CD14-positive monocyte (primary cell): ENCODE results near the gene KCNE1. TPM values are rescaled to one million over a fixed set of nuclear protein-coding genes. Genes with fewer than 3 reads are reported as not detected.

ENCODE experiments used
- DNase-seq, 3 donors: peaks; one replicate each; pipeline ENCODE4 v3.0.0-alpha.2; 2011 to 2022
- H2AFZ ChIP-seq: 2 replicates; pipeline ENCODE4 v1.6.0; 2012; ENCODE audit warnings: mild to moderate bottlenecking, low read depth, low read length, inconsistent platforms; ENCODE audit not compliant: insufficient read depth, poor library complexity, severe bottlenecking
- H3K27ac ChIP-seq, 2 donors: 1 replicate in 1 of 2; 2 replicates in 1 of 2; pipeline ENCODE4 v1.5.1; 2012 to 2013; ENCODE audit warnings: low read length in 2 of 2, control low read depth in 1 of 2, inconsistent platforms in 1 of 2, low read depth in 1 of 2, mild to moderate bottlenecking in 1 of 2
- H3K27me3 ChIP-seq, 2 donors: one replicate each; pipeline versions ENCODE4 v1.6.0 to v1.6.1; 2011 to 2013; ENCODE audit warnings: low read length in 2 of 2; ENCODE audit not compliant: control insufficient read depth in 2 of 2, insufficient read depth in 2 of 2
- H3K36me3 ChIP-seq, 2 donors: replicated peaks in 1 of 2; 1 replicate in 1 of 2; 2 replicates in 1 of 2; pipeline versions ENCODE4 v1.5.1 to v1.6.1; 2012 to 2013; ENCODE audit warnings: low read length in 2 of 2, control low read depth in 1 of 2, inconsistent platforms in 1 of 2, mild to moderate bottlenecking in 1 of 2; ENCODE audit not compliant: insufficient read depth in 2 of 2, control insufficient read depth in 1 of 2
- H3K4me1 ChIP-seq, 2 donors: 1 replicate in 1 of 2; 2 replicates in 1 of 2; pipeline versions ENCODE4 v1.5.1 to v1.6.1; 2012 to 2013; ENCODE audit warnings: low read length in 2 of 2, control low read depth in 1 of 2, inconsistent platforms in 1 of 2, mild to moderate bottlenecking in 1 of 2, moderate library complexity in 1 of 2; ENCODE audit not compliant: insufficient read depth in 2 of 2, control insufficient read depth in 1 of 2
- H3K4me2 ChIP-seq: replicated peaks from 2 replicates; pipeline ENCODE3; 2012; ENCODE audit warnings: low read length, moderate library complexity, mild to moderate bottlenecking; ENCODE audit not compliant: poor library complexity, severe bottlenecking; ENCODE audit errors: extremely low read depth
- H3K4me3 ChIP-seq, 3 experiments: fragments of 200-600 bp in 1 of 3; sonication (generic) in 1 of 3; replicated peaks in 1 of 3; 1 replicate in 2 of 3; 2 replicates in 1 of 3; pipeline ENCODE4 v1.5.1; 2011 to 2013; ENCODE audit warnings: low read length in 3 of 3, mild to moderate bottlenecking in 3 of 3, control low read depth in 2 of 3, low read depth in 2 of 3, inconsistent platforms in 1 of 3, moderate library complexity in 1 of 3
- H3K79me2 ChIP-seq: 2 replicates; pipeline ENCODE4 v1.6.0; 2012; ENCODE audit warnings: mild to moderate bottlenecking, control low read depth, inconsistent platforms, low read length, moderate library complexity; ENCODE audit not compliant: insufficient read depth
- H3K9ac ChIP-seq: 2 replicates; pipeline ENCODE4 v1.6.0; 2017; ENCODE audit warnings: low read length, mild to moderate bottlenecking; ENCODE audit not compliant: insufficient read depth, poor library complexity, severe bottlenecking
- H3K9me3 ChIP-seq, 2 donors: replicated peaks in 1 of 2; 1 replicate in 1 of 2; 2 replicates in 1 of 2; pipeline versions ENCODE4 v1.5.1 to v1.6.1; 2012 to 2013; ENCODE audit warnings: low read length in 2 of 2, control low read depth in 1 of 2; ENCODE audit not compliant: control insufficient read depth in 1 of 2, insufficient read depth in 1 of 2
- H4K20me1 ChIP-seq: 2 replicates; pipeline ENCODE4 v1.6.0; 2012; ENCODE audit warnings: mild to moderate bottlenecking, low read length, control low read depth, moderate library complexity; ENCODE audit not compliant: insufficient read depth
- H3K27ac Mint-ChIP-seq, 7 donors: one replicate each; pipeline ENCODE4 v1.8.0; 2020; ENCODE audit warnings: mild to moderate bottlenecking in 7 of 7, mixed read lengths in 7 of 7, moderate library complexity in 6 of 7, inconsistent platforms in 2 of 7
- H3K27me3 Mint-ChIP-seq, 3 donors: one replicate each; pipeline ENCODE4 v1.8.0; 2021 to 2022; ENCODE audit warnings: low read depth in 3 of 3, mild to moderate bottlenecking in 3 of 3, mixed read lengths in 3 of 3, moderate library complexity in 3 of 3, inconsistent platforms in 1 of 3
- H3K36me3 Mint-ChIP-seq, 2 donors: one replicate each; pipeline ENCODE4 v1.8.0; 2020; ENCODE audit warnings: mixed read lengths in 2 of 2, inconsistent platforms in 1 of 2, mild to moderate bottlenecking in 1 of 2
- H3K4me1 Mint-ChIP-seq: one replicate; pipeline ENCODE4 v1.8.0; 2020; ENCODE audit warnings: mild to moderate bottlenecking, mixed read lengths
- H3K4me3 Mint-ChIP-seq, 2 donors: one replicate each; pipeline ENCODE4 v1.8.0; 2020; ENCODE audit warnings: mild to moderate bottlenecking in 2 of 2, mixed read lengths in 2 of 2, moderate library complexity in 1 of 2
- H3K9me3 Mint-ChIP-seq, 7 donors: one replicate each; pipeline ENCODE4 v1.8.0; 2020 to 2022; ENCODE audit warnings: mixed read lengths in 7 of 7, mild to moderate bottlenecking in 6 of 7, moderate library complexity in 6 of 7, inconsistent platforms in 2 of 7
- WGBS: methylation state at CpG from one replicate; pipeline ENCODE4 v1.1.5; 2013; ENCODE audit warnings: missing lambda C conversion rate; ENCODE audit not compliant: insufficient coverage; 5-methylcytosine and 5-hydroxymethylcytosine counted together
- intact Hi-C, 2 donors: fragments of 100-400 bp; cut with micrococcal nuclease; formaldehyde crosslinking; loops; one replicate each; pipeline versions ENCODE4 v1.15.0 to v1.15.1; 2023
- polyA plus RNA-seq, 3 donors: library from polyadenylated mRNA; depleted of rRNA in 1 of 3; unstranded in 2 of 3; stranded (reverse) in 1 of 3; fragments of 300-500 nt in 2 of 3; fragments of >200 nt in 1 of 3; fragmentation: Illumina TruSeq in 2 of 3; gene quantifications; 1 replicate in 2 of 3; 2 replicates in 1 of 3; pipeline ENCODE4 v1.2.3, GENCODE V29; 2012 to 2021
- TF ChIP-seq, protein P1 (sequence below): fragments of 200-600 bp; IDR thresholded peaks from one replicate; pipeline ENCODE4 v1.8.0; 2022; ENCODE audit warnings: antibody characterized with exemption, mild to moderate bottlenecking

Gene KCNE1
- polyA plus RNA-seq, 3 donors: 1.5 to 15.9 (median 3.2) TPM

DNA sequence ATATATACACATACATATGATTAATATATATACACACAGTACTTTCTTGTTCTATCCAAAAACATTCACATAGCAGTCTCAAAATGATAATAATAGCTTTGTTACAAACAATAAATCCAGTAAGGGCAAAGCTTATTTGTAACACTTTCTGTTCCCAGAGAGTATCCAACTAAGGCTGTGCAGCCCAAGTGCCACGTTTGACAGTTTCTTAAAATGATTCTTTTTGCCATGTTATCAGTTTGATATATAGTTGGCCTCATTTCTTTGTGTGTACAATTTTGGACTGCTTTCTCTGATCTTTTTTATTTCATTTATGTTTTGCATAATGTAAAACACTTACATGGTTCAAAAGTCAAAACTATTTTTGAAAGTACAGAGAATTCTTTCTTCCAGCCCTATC, 11.8 kb downstream of the KCNE1 start:
- DNase-seq: no peak
- H2AFZ ChIP-seq: no peak overlapping the region
- H3K9ac ChIP-seq: no peak overlapping the region
- peaks cover 46% of the 10 kb centered on the region for H4K20me1 ChIP-seq
- peaks cover 26 to 41% of the 10 kb centered on the region in 2 donors for H3K9me3 ChIP-seq
- peaks cover 0 to 3% (median 2%) of the 10 kb centered on the region in 3 donors for H3K27me3 Mint-ChIP-seq
- intact Hi-C loops: no loop called here
- peaks cover 9% of the 10 kb centered on the region for H3K79me2 ChIP-seq
- no CpG with 5 or more reads among the region's 1 CpG for WGBS
- no peak overlapping the region for H3K27ac ChIP-seq
- TF ChIP-seq, protein P1, sequence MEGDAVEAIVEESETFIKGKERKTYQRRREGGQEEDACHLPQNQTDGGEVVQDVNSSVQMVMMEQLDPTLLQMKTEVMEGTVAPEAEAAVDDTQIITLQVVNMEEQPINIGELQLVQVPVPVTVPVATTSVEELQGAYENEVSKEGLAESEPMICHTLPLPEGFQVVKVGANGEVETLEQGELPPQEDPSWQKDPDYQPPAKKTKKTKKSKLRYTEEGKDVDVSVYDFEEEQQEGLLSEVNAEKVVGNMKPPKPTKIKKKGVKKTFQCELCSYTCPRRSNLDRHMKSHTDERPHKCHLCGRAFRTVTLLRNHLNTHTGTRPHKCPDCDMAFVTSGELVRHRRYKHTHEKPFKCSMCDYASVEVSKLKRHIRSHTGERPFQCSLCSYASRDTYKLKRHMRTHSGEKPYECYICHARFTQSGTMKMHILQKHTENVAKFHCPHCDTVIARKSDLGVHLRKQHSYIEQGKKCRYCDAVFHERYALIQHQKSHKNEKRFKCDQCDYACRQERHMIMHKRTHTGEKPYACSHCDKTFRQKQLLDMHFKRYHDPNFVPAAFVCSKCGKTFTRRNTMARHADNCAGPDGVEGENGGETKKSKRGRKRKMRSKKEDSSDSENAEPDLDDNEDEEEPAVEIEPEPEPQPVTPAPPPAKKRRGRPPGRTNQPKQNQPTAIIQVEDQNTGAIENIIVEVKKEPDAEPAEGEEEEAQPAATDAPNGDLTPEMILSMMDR: no peak
- H3K4me3 Mint-ChIP-seq: no peak overlapping the region
- no peaks in the 10 kb centered on the region for H3K27me3 ChIP-seq
- no peak overlapping the region for H3K4me2 ChIP-seq
- no peaks in the 10 kb centered on the region for H3K4me1 ChIP-seq
- peaks cover 39 to 46% of the 10 kb centered on the region in 2 donors for H3K36me3 Mint-ChIP-seq
- peaks cover 41 to 52% (median 43%) of the 10 kb centered on the region in 7 donors for H3K9me3 Mint-ChIP-seq
- no peak overlapping the region for H3K27ac Mint-ChIP-seq
- H3K4me3 ChIP-seq: no peak overlapping the region
- peaks cover 15 to 46% of the 10 kb centered on the region in 2 donors for H3K36me3 ChIP-seq
- peaks cover 15% of the 10 kb centered on the region for H3K4me1 Mint-ChIP-seq

DNA sequence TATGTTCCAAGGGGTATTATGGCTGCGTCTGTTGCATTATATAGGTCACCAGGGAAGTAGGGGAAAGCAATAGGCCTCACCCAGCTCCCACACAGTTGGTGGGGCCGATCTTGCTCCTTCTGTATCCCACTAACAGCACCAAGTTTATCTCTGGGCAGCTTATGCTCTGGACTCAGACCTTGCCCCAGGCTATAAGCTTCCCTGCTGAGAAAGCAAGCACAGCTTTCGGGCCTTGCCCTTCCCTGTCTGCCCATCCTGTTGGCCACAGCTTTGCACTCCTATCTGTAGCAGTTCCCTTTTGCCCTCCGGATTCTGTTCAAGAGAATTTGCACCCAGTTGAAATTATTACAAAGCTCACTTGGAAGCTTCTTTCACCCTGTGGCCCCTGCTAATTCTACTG, 12.9 kb downstream of the KCNE1 start:
- Mint-ChIP-seq H3K9me3 (peaks cover 41 to 52% (median 43%) of the 10 kb centered on the region in 7 donors), H3K4me1 (peaks cover 5% of the 10 kb centered on the region), H3K27me3 (peaks cover 0 to 3% (median 2%) of the 10 kb centered on the region in 3 donors), H3K4me3 (no peak overlapping the region), H3K36me3 (peaks cover 30 to 36% of the 10 kb centered on the region in 2 donors), H3K27ac (peak overlapping the region in 1 of 7 donors; percentile 43)
- Histone ChIP-seq H2AFZ (no peak overlapping the region), H3K79me2 (peaks cover 5% of the 10 kb centered on the region), H3K4me2 (no peak overlapping the region), H3K36me3 (peaks cover 9 to 35% of the 10 kb centered on the region in 2 donors), H4K20me1 (peaks cover 36% of the 10 kb centered on the region), H3K4me1 (no peaks in the 10 kb centered on the region), H3K4me3 (no peak overlapping the region), H3K27ac (no peak overlapping the region), H3K27me3 (no peaks in the 10 kb centered on the region), H3K9ac (no peak overlapping the region), H3K9me3 (peaks cover 26 to 41% of the 10 kb centered on the region in 2 donors)
- TF ChIP-seq, protein P1: no peak
- 94% methylated on average over 3 of the region's 4 CpGs for WGBS
- intact Hi-C loops: no loop called here
- DNase-seq: no peak
